GM12874 (cell line): Measurements from ENCODE around the gene MYO7A.

Experiments
- CTCF ChIP-seq: IDR thresholded peaks from 2 replicates; pipeline ENCODE4 v1.5.1; 2011; ENCODE audit warnings: low read depth, mild to moderate bottlenecking, control low read depth, low read length, moderate library complexity; ENCODE audit not compliant: insufficient read depth

Gene MYO7A

DNA sequence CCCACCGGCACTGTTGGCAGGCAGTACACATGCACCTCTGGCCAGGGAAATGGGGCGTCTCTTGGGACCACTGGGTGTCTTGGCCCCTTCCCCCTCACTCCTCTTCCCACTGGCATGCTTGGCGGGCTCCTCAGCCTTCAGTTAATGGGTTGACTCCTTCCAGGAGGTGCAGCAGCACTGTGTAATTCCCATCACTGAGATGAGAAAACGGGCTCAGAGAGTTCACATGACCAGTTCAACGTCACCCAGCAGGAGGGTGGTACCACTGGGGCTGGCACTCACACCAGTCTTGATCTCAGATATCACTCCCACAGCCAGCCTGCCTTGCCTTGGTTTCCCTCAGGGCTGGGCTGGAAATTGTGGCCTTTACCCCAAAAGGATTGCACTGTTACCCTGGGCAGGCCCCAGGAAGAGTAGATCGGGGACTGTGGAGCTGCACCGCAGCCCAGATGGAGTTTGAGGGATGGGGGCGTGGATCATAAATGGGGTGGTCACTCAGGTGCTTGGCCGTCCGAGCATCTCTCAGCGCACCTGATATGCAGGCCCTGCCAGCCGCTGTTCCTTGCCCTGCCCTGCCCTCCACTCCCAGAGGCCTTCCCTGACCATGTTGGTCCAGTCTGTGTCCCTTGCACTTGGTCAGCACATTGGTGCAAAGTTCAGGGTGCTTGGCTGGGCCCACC is 44.3 kb upstream of the MYO7A start:
- TF ChIP-seq CTCF = no peak

- no peak for TF ChIP-seq CTCF
Observed at GRCh38 chr11:77084581-77085191, 43.4 kb upstream of the MYO7A start.

DNA sequence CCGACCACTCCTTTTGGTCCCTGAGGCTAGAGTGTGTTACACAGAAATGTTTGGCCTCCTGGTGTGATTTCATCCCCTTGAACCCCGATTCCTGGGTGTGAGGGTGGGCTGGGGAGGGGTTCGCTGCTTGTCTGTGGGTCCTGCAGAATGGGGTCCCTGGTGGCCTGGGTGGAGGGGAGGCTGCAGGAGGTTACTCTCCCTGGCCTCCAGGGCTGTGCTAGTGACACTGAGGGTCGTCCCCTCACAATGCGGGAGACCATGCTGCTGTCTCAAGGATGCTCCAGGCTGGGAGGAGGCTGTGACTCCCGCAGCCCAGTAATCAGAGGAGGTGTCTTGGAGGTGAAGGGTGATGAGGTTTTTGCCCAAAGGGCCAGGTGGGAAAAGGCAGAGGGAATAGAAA is 42.4 kb upstream of the MYO7A start:
- TF ChIP-seq CTCF = no peak

DNA sequence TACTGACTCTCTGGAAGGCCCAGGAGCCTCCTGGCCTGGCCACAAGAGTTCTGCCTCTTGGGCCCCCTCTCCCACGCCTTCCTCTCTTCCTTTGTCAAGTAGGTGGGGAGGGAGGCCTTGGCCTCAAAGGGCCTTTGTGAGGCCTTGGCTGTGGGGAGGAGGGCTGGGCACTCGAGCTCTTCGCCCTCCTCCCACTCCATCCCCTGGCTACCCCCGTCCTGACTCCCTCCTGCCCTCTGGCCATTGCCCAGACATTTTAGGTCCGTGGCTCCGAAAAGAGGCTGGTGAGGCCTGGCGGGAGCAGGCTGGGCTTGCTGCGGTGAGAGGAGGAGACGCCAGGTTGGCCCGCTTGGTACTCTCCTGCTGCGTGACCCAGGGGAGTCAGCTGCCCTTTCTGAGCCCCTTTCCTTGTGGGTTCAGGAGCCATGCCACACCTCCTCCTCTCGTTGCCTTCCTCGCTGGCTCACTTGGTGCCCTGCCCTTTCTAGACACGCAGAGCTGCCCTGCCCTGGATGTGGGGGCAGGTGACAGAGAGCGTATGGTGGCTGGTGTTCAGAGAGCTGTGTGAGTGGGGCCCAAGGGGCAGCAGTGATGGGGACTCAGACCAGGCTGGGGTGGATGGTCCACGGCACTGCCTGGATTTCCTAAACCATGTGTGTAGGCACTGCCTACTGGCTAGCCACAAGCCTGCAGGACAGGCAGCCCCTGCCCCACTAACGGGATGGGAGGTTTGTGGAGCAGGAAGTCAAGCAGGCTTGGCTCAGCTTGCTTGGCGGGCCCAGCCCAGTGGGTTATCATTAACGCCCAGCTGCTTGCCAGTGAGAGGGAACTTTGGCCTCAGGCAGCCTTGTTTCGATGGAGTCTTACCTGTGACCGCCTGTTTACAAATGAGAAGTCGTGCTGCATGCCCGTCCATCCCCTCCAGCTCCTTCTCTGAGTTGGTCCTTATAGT is 41.2 kb upstream of the MYO7A start:
- TF ChIP-seq CTCF = no peak

- TF ChIP-seq CTCF = no peak
Observed at GRCh38 chr11:77087723-77088225, 40.3 kb upstream of the MYO7A start.

GRCh38 chr11:77088236-77089003 is 39.6 kb upstream of the MYO7A start:
- no peak for TF ChIP-seq CTCF

GRCh38 chr11:77089004-77089545 is 39.0 kb upstream of the MYO7A start:
- no peak for TF ChIP-seq CTCF
